IMR-90 (cell line): ENCODE results near the gene TNFRSF4. TPM values are rescaled to one million over a fixed set of nuclear protein-coding genes. Genes with fewer than 3 reads are reported as not detected.

Source experiments
- ATAC-seq: fragments of 200-7000 bp; cut with Tn5 transposase; 2 replicates; pipeline ENCODE4 v1.9.1; 2020; ENCODE audit warnings: low read depth, mild to moderate bottlenecking, moderate library complexity
- BruUV-seq: library from RNA; stranded (reverse); fragments of 400-500 nt; replicated peaks from 2 replicates; lab custom pipeline; 2021; lab: Mats Ljungman, UMichigan
- CTCF ChIA-PET: fragments of 300-600 bp; formaldehyde crosslinking; extraction: SDS; loops from one replicate; lab custom pipeline; 2021; ENCODE audit warnings: antibody characterized with exemption; lab: Yijun Ruan, JAX
- POLR2A ChIA-PET: fragments of 300-600 bp; sonication (Branson Sonifier 250); formaldehyde crosslinking; loops from one replicate; lab custom pipeline; 2022; ENCODE audit warnings: antibody characterized with exemption; ENCODE audit not compliant: unreplicated experiment; lab: Charles Lee
- DNase-seq: peaks from one replicate; pipeline ENCODE4 v3.0.0; 2013
- H2AFZ ChIP-seq: replicated peaks from 2 replicates; pipeline ENCODE3; 2013; ENCODE audit warnings: low read length, mild to moderate bottlenecking; ENCODE audit not compliant: poor library complexity
- H2AK5ac ChIP-seq: 2 replicates; pipeline ENCODE4 v1.6.1; 2013; ENCODE audit warnings: low read depth, low read length, inconsistent platforms
- H2AK9ac ChIP-seq: replicated peaks from 2 replicates; pipeline ENCODE3; 2013; ENCODE audit warnings: mild to moderate bottlenecking, low read depth, low read length, moderate library complexity; ENCODE audit not compliant: poor library complexity
- H2BK120ac ChIP-seq: 2 replicates; pipeline ENCODE4 v1.6.1; 2013; ENCODE audit warnings: low read depth, low read length, inconsistent platforms
- H2BK15ac ChIP-seq: 3 replicates; pipeline ENCODE4 v1.6.1; 2013; ENCODE audit warnings: low read depth, low read length, inconsistent platforms
- H2BK20ac ChIP-seq: 2 replicates; pipeline ENCODE4 v1.6.1; 2013; ENCODE audit warnings: low read depth, mild to moderate bottlenecking, inconsistent platforms, low read length, moderate library complexity
- H2BK5ac ChIP-seq: 2 replicates; pipeline ENCODE4 v1.6.1; 2013; ENCODE audit warnings: mild to moderate bottlenecking, low read depth, low read length, inconsistent platforms; ENCODE audit not compliant: poor library complexity, severe bottlenecking
- H3K14ac ChIP-seq: replicated peaks from 2 replicates; pipeline ENCODE4 v1.6.1; 2013; ENCODE audit warnings: low read depth, low read length, inconsistent platforms
- H3K18ac ChIP-seq: 2 replicates; pipeline ENCODE4 v1.6.1; 2013; ENCODE audit warnings: low read depth, low read length, control low read depth
- H3K23ac ChIP-seq: 2 replicates; pipeline ENCODE4 v1.6.1; 2013; ENCODE audit warnings: low read depth, low read length, inconsistent platforms
- H3K27ac ChIP-seq: 2 replicates; pipeline ENCODE4 v1.5.1; 2013; ENCODE audit warnings: mild to moderate bottlenecking, control low read depth, low read length; ENCODE audit not compliant: insufficient read depth
- H3K27me3 ChIP-seq: 2 replicates; pipeline ENCODE4 v1.6.1; 2013; ENCODE audit warnings: low read length; ENCODE audit not compliant: control insufficient read depth, insufficient read depth
- H3K36me3 ChIP-seq: 2 replicates; pipeline ENCODE4 v1.6.1; 2013; ENCODE audit warnings: low read length, mixed read lengths; ENCODE audit not compliant: control insufficient read depth, insufficient read depth
- H3K4ac ChIP-seq: 2 replicates; pipeline ENCODE4 v1.6.1; 2013; ENCODE audit warnings: low read depth, low read length, inconsistent platforms
- H3K4me1 ChIP-seq: 2 replicates; pipeline ENCODE4 v1.6.1; 2013; ENCODE audit warnings: low read length, mixed read lengths; ENCODE audit not compliant: control insufficient read depth, insufficient read depth
- H3K4me2 ChIP-seq: 2 replicates; pipeline ENCODE4 v1.6.1; 2013; ENCODE audit warnings: low read depth, mild to moderate bottlenecking, control low read depth, low read length, moderate library complexity
- H3K4me3 ChIP-seq: 2 replicates; pipeline ENCODE4 v1.5.1; 2013; ENCODE audit warnings: low read depth, mild to moderate bottlenecking, control low read depth, low read length, moderate library complexity; ENCODE audit not compliant: insufficient read depth
- H3K56ac ChIP-seq: 2 replicates; pipeline ENCODE4 v1.6.1; 2013; ENCODE audit warnings: low read length, inconsistent platforms; ENCODE audit not compliant: insufficient read depth; ENCODE audit errors: extremely low read depth
- H3K79me1 ChIP-seq, 2 experiments: 2 replicates each; pipeline ENCODE4 v1.6.1; 2013; ENCODE audit warnings: low read length in 2 of 2, inconsistent platforms in 1 of 2, low read depth in 1 of 2
- H3K9ac ChIP-seq: 2 replicates; pipeline ENCODE4 v1.6.1; 2013; ENCODE audit warnings: low read depth, low read length, control low read depth
- H3K9me1 ChIP-seq: 2 replicates; pipeline ENCODE4 v1.6.1; 2013; ENCODE audit warnings: low read length, inconsistent platforms; ENCODE audit not compliant: insufficient read depth
- H3K9me3 ChIP-seq: 2 replicates; pipeline ENCODE4 v1.6.1; 2013; ENCODE audit warnings: low read length; ENCODE audit not compliant: control insufficient read depth, insufficient read depth
- H4K20me1 ChIP-seq: 2 replicates; pipeline ENCODE4 v1.6.1; 2013; ENCODE audit warnings: low read length, inconsistent platforms; ENCODE audit not compliant: insufficient read depth
- H4K5ac ChIP-seq: 2 replicates; pipeline ENCODE4 v1.6.1; 2013; ENCODE audit warnings: mild to moderate bottlenecking, low read depth, low read length, control low read depth
- H4K8ac ChIP-seq, 2 experiments: 2 replicates each; pipeline ENCODE4 v1.6.1; 2013; ENCODE audit warnings: low read depth in 2 of 2, low read length in 2 of 2, control low read depth in 1 of 2, inconsistent platforms in 1 of 2
- H4K91ac ChIP-seq: 2 replicates; pipeline ENCODE4 v1.6.1; 2013; ENCODE audit warnings: low read depth, low read length, inconsistent platforms; ENCODE audit not compliant: insufficient read depth
- BHLHE40 ChIP-seq: fragments of 150-350 bp; IDR thresholded peaks from 2 replicates; pipeline ENCODE4 v1.6.1; 2016; ENCODE audit warnings: mild to moderate bottlenecking, low read depth, low read length
- CEBPB ChIP-seq: IDR thresholded peaks from 2 replicates; pipeline ENCODE4 v1.6.1; 2012; ENCODE audit warnings: low read depth, low read length, improper control_type of control experiment
- CHD1 ChIP-seq: IDR thresholded peaks from 2 replicates; pipeline ENCODE4 v1.6.1; 2012; ENCODE audit warnings: low read depth, low read length, improper control_type of control experiment
- CTCF ChIP-seq: conservative IDR thresholded peaks from 2 replicates; pipeline ENCODE4 v1.5.1; 2012; ENCODE audit warnings: mild to moderate bottlenecking, low read depth, low read length, improper control_type of control experiment
- ELK1 ChIP-seq: fragments of 150-350 bp; IDR thresholded peaks from 2 replicates; pipeline ENCODE4 v1.6.1; 2016; ENCODE audit warnings: low read depth, mild to moderate bottlenecking, low read length, moderate library complexity, borderline replicate concordance
- FOS ChIP-seq: fragments of 150-350 bp; IDR thresholded peaks from 2 replicates; pipeline ENCODE4 v1.6.1; 2016; ENCODE audit warnings: low read depth, low read length
- MAFK ChIP-seq: IDR thresholded peaks from 2 replicates; pipeline ENCODE4 v1.6.1; 2012; ENCODE audit warnings: low read depth, low read length, improper control_type of control experiment
- MAZ ChIP-seq: IDR thresholded peaks from 2 replicates; pipeline ENCODE4 v1.6.1; 2012; ENCODE audit warnings: low read depth, mild to moderate bottlenecking, low read length, improper control_type of control experiment, moderate library complexity, borderline replicate concordance
- MXI1 ChIP-seq: IDR thresholded peaks from 2 replicates; pipeline ENCODE4 v1.6.1; 2012; ENCODE audit warnings: low read depth, mild to moderate bottlenecking, low read length, moderate library complexity, borderline replicate concordance
- NFE2L2 ChIP-seq: fragments of 150-350 bp; IDR thresholded peaks from 2 replicates; pipeline ENCODE4 v1.6.1; 2016; ENCODE audit warnings: low read depth, mild to moderate bottlenecking, low read length
- POLR2A ChIP-seq: IDR thresholded peaks from 2 replicates; pipeline ENCODE4 v1.6.1; 2012; ENCODE audit warnings: mild to moderate bottlenecking, low read depth, low read length
- RAD21 ChIP-seq: IDR thresholded peaks from 2 replicates; pipeline ENCODE4 v1.6.1; 2012; ENCODE audit warnings: low read length, improper control_type of control experiment
- RFX5 ChIP-seq: IDR thresholded peaks from 2 replicates; pipeline ENCODE4 v1.8.0; 2012; ENCODE audit warnings: low read depth, mild to moderate bottlenecking, low read length, moderate library complexity
- SMC3 ChIP-seq: fragments of 150-350 bp; IDR thresholded peaks from 2 replicates; pipeline ENCODE4 v1.6.1; 2016; ENCODE audit warnings: low read depth, mild to moderate bottlenecking, antibody characterized with exemption, low read length, moderate library complexity
- USF2 ChIP-seq: fragments of 150-350 bp; IDR thresholded peaks from 2 replicates; pipeline ENCODE4 v1.6.1; 2017; ENCODE audit warnings: mild to moderate bottlenecking, antibody characterized with exemption, low read length, low read depth
- WGBS, 2 experiments: methylation state at CpG; one replicate each; pipeline versions ENCODE4 v1.1.5 to v1.1.7; 2013; ENCODE audit warnings: missing lambda C conversion rate in 2 of 2; ENCODE audit not compliant: insufficient read length in 1 of 2; ENCODE audit errors: extremely low coverage in 2 of 2; 5-methylcytosine and 5-hydroxymethylcytosine counted together
- dilution Hi-C: fragments of 300-500 bp; cut with HindIII; formaldehyde crosslinking; loops from one replicate; pipeline ENCODE4 v1.14.3; 2018; ENCODE audit warnings: low sequenced_read_pairs; ENCODE audit not compliant: unreplicated experiment
- in situ Hi-C: fragments of 300-500 bp; cut with MboI; formaldehyde crosslinking; loops from 3 replicates; pipeline ENCODE4 v1.14.3; 2019; ENCODE audit warnings: low sequenced_read_pairs, inconsistent platforms, mixed read lengths
- intact Hi-C: fragments of 100-400 bp; cut with micrococcal nuclease; formaldehyde crosslinking; loops from 2 replicates; pipeline ENCODE4 v1.10.0; 2022
- polyA plus RNA-seq, 3 experiments: library from polyadenylated mRNA; depleted of rRNA; stranded (reverse); fragments of >200 nt; gene quantifications; 2 replicates each; pipeline ENCODE4 v1.2.3, GENCODE V29; 2012; ENCODE audit warnings: low replicate concordance in 1 of 3
- total RNA-seq: library from RNA; depleted of rRNA; stranded (reverse); fragments of >200 nt; gene quantifications from 2 replicates; pipeline ENCODE4 v1.2.3, GENCODE V29; 2012

TNFRSF4 gene
- total and polyA plus RNA-seq, 2 of the 4 experiments (the other 2 are of a cell fraction) = 0.15 TPM; not detected in 1

GRCh38 chr1:1244192-1244811 lies 30.3 kb upstream of the TNFRSF4 start:
- H3K56ac ChIP-seq = no peak overlapping the region
- no peak overlapping the region for H2BK15ac ChIP-seq
- peaks cover 2% of the 10 kb centered on the region; the same call in 1 of the 2 replicates for H3K36me3 ChIP-seq
- H2BK20ac ChIP-seq = no peak overlapping the region
- no peak overlapping the region for H3K27ac ChIP-seq
- 66% methylated on average over 19 of the region's 30 CpGs; no CpG with 5 or more reads in 1 of the 2 experiments for WGBS, 2 experiments
- H3K4ac ChIP-seq = no peak overlapping the region
- ChIA-PET POLR2A (no interaction called here), CTCF (no interaction called here)
- TF ChIP-seq CEBPB (no peak), RAD21 (no peak), CHD1 (no peak), MAZ (no peak), MAFK (no peak), USF2 (no peak), NFE2L2 (no peak), RFX5 (no peak), FOS (no peak), CTCF (no peak), SMC3 (no peak), MXI1 (no peak), BHLHE40 (no peak), ELK1 (no peak), POLR2A (no peak)
- H2AK9ac ChIP-seq = peak overlapping the region; percentile 50
- H4K5ac ChIP-seq = no peak overlapping the region
- no peak overlapping the region for H3K4me2 ChIP-seq
- H3K9me1 ChIP-seq = no peaks in the 10 kb centered on the region
- H2AFZ ChIP-seq = peak overlapping the region; percentile 32
- H3K4me3 ChIP-seq = no peak overlapping the region
- H4K8ac ChIP-seq = no peak overlapping the region
- H3K18ac ChIP-seq = no peak overlapping the region
- dilution Hi-C loops = no loop called here
- in situ Hi-C loops = no loop called here
- H3K23ac ChIP-seq = no peak overlapping the region
- intact Hi-C loops = no loop called here
- no peaks in the 10 kb centered on the region for H4K20me1 ChIP-seq
- no peak for DNase-seq
- no peak overlapping the region for H4K91ac ChIP-seq
- no peak overlapping the region for H3K14ac ChIP-seq
- no TSS peak for BruUV-seq
- H3K4me1 ChIP-seq = peaks cover 8% of the 10 kb centered on the region
- no peak overlapping the region for H2BK120ac ChIP-seq
- no peak overlapping the region for H3K9ac ChIP-seq
- no peak for ATAC-seq
- no peaks in the 10 kb centered on the region for H3K9me3 ChIP-seq
- H2AK5ac ChIP-seq = no peak overlapping the region; the same call in 1 of the 2 replicates
- no peaks in the 10 kb centered on the region for H3K27me3 ChIP-seq
- no peak overlapping the region for H2BK5ac ChIP-seq
- no peaks in the 10 kb centered on the region for H3K79me1 ChIP-seq
